ENCODE measurements around the gene NPBWR2.

- TF ChIP-seq CTCF (IDR thresholded peaks at IDR 0.05) (no peak), POLR2A (IDR thresholded peaks at IDR 0.05) (no peak), POLR2AphosphoS5 (IDR thresholded peaks at IDR 0.05) (no peak), EP300 (IDR thresholded peaks at IDR 0.05) (no peak)
Measured at GRCh38 chr20:64138276-64138815, 31.0 kb upstream of the NPBWR2 start.
